Sigmoid colon (tissue), 4 donors: Measurements from ENCODE around the gene FKBP10.

Source experiments
- POLR2A ChIP-seq, 2 donors: fragments of 450-650 bp; IDR thresholded peaks; one replicate each; pipeline ENCODE4 v1.6.1; 2016; ENCODE audit warnings: antibody characterized with exemption in 2 of 2, mild to moderate bottlenecking in 2 of 2, moderate library complexity in 2 of 2
- POLR2AphosphoS5 ChIP-seq, 4 donors: sonication (generic); formaldehyde crosslinking; IDR thresholded peaks; one replicate each; pipeline ENCODE4 v1.6.1; 2017; ENCODE audit warnings: antibody characterized with exemption in 4 of 4
- TF ChIP-seq, protein P1 (sequence below), 4 experiments: fragments of 450-650 bp in 3 of 4; fragments of 200-600 bp in 1 of 4; IDR thresholded peaks; one replicate each; pipeline ENCODE4 v1.5.1; 2016 to 2019; ENCODE audit warnings: antibody characterized with exemption in 4 of 4, mild to moderate bottlenecking in 3 of 4, moderate library complexity in 2 of 4

GRCh38 chr17:41860254-41860931 is 47.6 kb downstream of the FKBP10 start:
- TF ChIP-seq POLR2A (IDR thresholded peaks at IDR 0.05) = no peak
- TF ChIP-seq, protein P1, sequence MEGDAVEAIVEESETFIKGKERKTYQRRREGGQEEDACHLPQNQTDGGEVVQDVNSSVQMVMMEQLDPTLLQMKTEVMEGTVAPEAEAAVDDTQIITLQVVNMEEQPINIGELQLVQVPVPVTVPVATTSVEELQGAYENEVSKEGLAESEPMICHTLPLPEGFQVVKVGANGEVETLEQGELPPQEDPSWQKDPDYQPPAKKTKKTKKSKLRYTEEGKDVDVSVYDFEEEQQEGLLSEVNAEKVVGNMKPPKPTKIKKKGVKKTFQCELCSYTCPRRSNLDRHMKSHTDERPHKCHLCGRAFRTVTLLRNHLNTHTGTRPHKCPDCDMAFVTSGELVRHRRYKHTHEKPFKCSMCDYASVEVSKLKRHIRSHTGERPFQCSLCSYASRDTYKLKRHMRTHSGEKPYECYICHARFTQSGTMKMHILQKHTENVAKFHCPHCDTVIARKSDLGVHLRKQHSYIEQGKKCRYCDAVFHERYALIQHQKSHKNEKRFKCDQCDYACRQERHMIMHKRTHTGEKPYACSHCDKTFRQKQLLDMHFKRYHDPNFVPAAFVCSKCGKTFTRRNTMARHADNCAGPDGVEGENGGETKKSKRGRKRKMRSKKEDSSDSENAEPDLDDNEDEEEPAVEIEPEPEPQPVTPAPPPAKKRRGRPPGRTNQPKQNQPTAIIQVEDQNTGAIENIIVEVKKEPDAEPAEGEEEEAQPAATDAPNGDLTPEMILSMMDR (IDR thresholded peaks at IDR 0.05) = no peak
- no peak for TF ChIP-seq POLR2AphosphoS5 (IDR thresholded peaks at IDR 0.05)
